H9 (cell line): ENCODE data around the gene HUWE1. TPM values are rescaled to one million over a fixed set of nuclear protein-coding genes. Genes with fewer than 3 reads are reported as not detected.
"Not testable (repeated sequence)": the region's sequence is repeated elsewhere in the genome, so short reads cannot be mapped to it uniquely, and the experiment has no call there.

ENCODE experiments used
- DNase-seq: peaks from one replicate; pipeline ENCODE4 v3.0.0-alpha.2; 2017
- H2AFZ ChIP-seq: one replicate; pipeline ENCODE4 v1.6.1; 2013; ENCODE audit warnings: mild to moderate bottlenecking, low read length, control low read depth, moderate library complexity
- H2AK5ac ChIP-seq: 2 replicates; pipeline ENCODE4 v1.6.1; 2013; ENCODE audit warnings: low read length, control low read depth, mixed read lengths; ENCODE audit not compliant: insufficient read length
- H2BK120ac ChIP-seq: one replicate; pipeline ENCODE4 v1.6.1; 2013; ENCODE audit warnings: low read depth, mild to moderate bottlenecking, low read length, control low read depth, inconsistent platforms; ENCODE audit not compliant: poor library complexity, severe bottlenecking
- H2BK12ac ChIP-seq: 2 replicates; pipeline ENCODE4 v1.6.1; 2013; ENCODE audit warnings: low read length, control low read depth, mixed read lengths, low read depth; ENCODE audit not compliant: insufficient read length
- H2BK15ac ChIP-seq: 2 replicates; pipeline ENCODE4 v1.6.1; 2013; ENCODE audit warnings: low read depth, low read length, control low read depth
- H2BK20ac ChIP-seq: one replicate; pipeline ENCODE4 v1.6.1; 2013; ENCODE audit warnings: low read depth, mild to moderate bottlenecking, low read length, control low read depth, inconsistent platforms; ENCODE audit not compliant: poor library complexity, severe bottlenecking
- H2BK5ac ChIP-seq: 2 replicates; pipeline ENCODE4 v1.6.1; 2013; ENCODE audit warnings: low read length, control low read depth, mixed read lengths; ENCODE audit not compliant: insufficient read length
- H3K14ac ChIP-seq: 2 replicates; pipeline ENCODE4 v1.6.1; 2013; ENCODE audit warnings: low read length, control low read depth; ENCODE audit not compliant: insufficient read depth
- H3K18ac ChIP-seq: 2 replicates; pipeline ENCODE4 v1.6.1; 2013; ENCODE audit warnings: low read depth, mild to moderate bottlenecking, mixed read lengths, low read length, control low read depth; ENCODE audit not compliant: insufficient read length
- H3K23ac ChIP-seq: 2 replicates; pipeline ENCODE4 v1.6.1; 2013; ENCODE audit warnings: low read length, control low read depth, mixed read lengths, low read depth; ENCODE audit not compliant: insufficient read length
- H3K23me2 ChIP-seq: 2 replicates; pipeline ENCODE4 v1.6.1; 2013; ENCODE audit warnings: low read depth, mild to moderate bottlenecking, mixed read lengths, low read length, control low read depth; ENCODE audit not compliant: insufficient read length, poor library complexity, severe bottlenecking
- H3K27ac ChIP-seq: 2 replicates; pipeline ENCODE4 v1.5.1; 2013; ENCODE audit warnings: low read length, control low read depth, mixed read lengths, low read depth; ENCODE audit not compliant: insufficient read length
- H3K27me3 ChIP-seq: 2 replicates; pipeline ENCODE4 v1.6.1; 2013; ENCODE audit warnings: low read length, control low read depth, inconsistent platforms; ENCODE audit not compliant: insufficient read depth
- H3K4ac ChIP-seq: 2 replicates; pipeline ENCODE4 v1.6.1; 2013; ENCODE audit warnings: low read depth, mild to moderate bottlenecking, control low read depth, inconsistent platforms, low read length, moderate library complexity
- H3K4me1 ChIP-seq: 2 replicates; pipeline ENCODE4 v1.6.1; 2013; ENCODE audit warnings: low read length, control low read depth, inconsistent platforms; ENCODE audit not compliant: insufficient read depth
- H3K4me2 ChIP-seq: 2 replicates; pipeline ENCODE4 v1.6.1; 2013; ENCODE audit warnings: low read length, control low read depth, mixed read lengths; ENCODE audit not compliant: insufficient read length, insufficient read depth
- H3K56ac ChIP-seq: 2 replicates; pipeline ENCODE4 v1.6.1; 2013; ENCODE audit warnings: low read depth, mild to moderate bottlenecking, mixed read lengths, low read length, control low read depth; ENCODE audit not compliant: insufficient read length
- H3K79me1 ChIP-seq: 2 replicates; pipeline ENCODE4 v1.6.1; 2013; ENCODE audit warnings: low read depth, mild to moderate bottlenecking, moderate library complexity, low read length, control low read depth, inconsistent platforms; ENCODE audit not compliant: insufficient read depth, poor library complexity, severe bottlenecking
- H3K79me2 ChIP-seq: 2 replicates; pipeline ENCODE4 v1.6.1; 2013; ENCODE audit warnings: low read length, control low read depth, inconsistent platforms; ENCODE audit not compliant: insufficient read depth
- H3K9ac ChIP-seq: 2 replicates; pipeline ENCODE4 v1.6.1; 2013; ENCODE audit warnings: low read length, control low read depth, mixed read lengths; ENCODE audit not compliant: insufficient read length; ENCODE audit errors: extremely low read depth
- H3K9me3 ChIP-seq: one replicate; pipeline ENCODE4 v1.6.1; 2013; ENCODE audit warnings: low read depth, low read length, inconsistent platforms; ENCODE audit not compliant: control insufficient read depth
- H3T11ph ChIP-seq: one replicate; pipeline ENCODE4 v1.6.1; 2013; ENCODE audit warnings: mild to moderate bottlenecking, low read length, control low read depth, inconsistent platforms
- H4K20me1 ChIP-seq: one replicate; pipeline ENCODE4 v1.6.1; 2013; ENCODE audit not compliant: control insufficient read depth, insufficient read length, insufficient read depth
- H4K5ac ChIP-seq: 2 replicates; pipeline ENCODE4 v1.6.1; 2013; ENCODE audit warnings: low read depth, mild to moderate bottlenecking, mixed read lengths, low read length, control low read depth; ENCODE audit not compliant: insufficient read length
- H4K8ac ChIP-seq: replicated peaks from 2 replicates; pipeline ENCODE4 v1.6.1; 2013; ENCODE audit warnings: low read length, control low read depth, mixed read lengths, low read depth; ENCODE audit not compliant: insufficient read length
- H4K91ac ChIP-seq: 2 replicates; pipeline ENCODE4 v1.6.1; 2013; ENCODE audit warnings: low read depth, mild to moderate bottlenecking, moderate library complexity, mixed read lengths, low read length, control low read depth; ENCODE audit not compliant: insufficient read length
- H3K27ac Mint-ChIP-seq, 3 experiments: 2 replicates in 2 of 3; 3 replicates in 1 of 3; pipeline ENCODE4 v1.8.0; 2020 to 2021; ENCODE audit warnings: mixed read lengths in 3 of 3, mild to moderate bottlenecking in 1 of 3, moderate library complexity in 1 of 3
- H3K27me3 Mint-ChIP-seq: 2 replicates; pipeline ENCODE4 v1.8.0; 2021; ENCODE audit warnings: low read depth, mild to moderate bottlenecking, moderate library complexity, mixed read lengths
- H3K36me3 Mint-ChIP-seq, 3 experiments: 2 replicates in 2 of 3; 3 replicates in 1 of 3; pipeline ENCODE4 v1.8.0; 2020 to 2021; ENCODE audit warnings: low read depth in 3 of 3, mixed read lengths in 3 of 3; ENCODE audit not compliant: insufficient read depth in 1 of 3
- H3K4me1 Mint-ChIP-seq, 2 experiments: 2 replicates each; pipeline ENCODE4 v1.8.0; 2020; ENCODE audit warnings: mixed read lengths in 2 of 2
- H3K4me3 Mint-ChIP-seq, 2 experiments: 2 replicates in 1 of 2; 3 replicates in 1 of 2; pipeline ENCODE4 v1.8.0; 2020 to 2021; ENCODE audit warnings: mild to moderate bottlenecking in 2 of 2, mixed read lengths in 2 of 2, moderate library complexity in 1 of 2
- H3K9me3 Mint-ChIP-seq, 2 experiments: 2 replicates in 1 of 2; 3 replicates in 1 of 2; pipeline ENCODE4 v1.8.0; 2020; ENCODE audit warnings: mild to moderate bottlenecking in 2 of 2, mixed read lengths in 2 of 2, moderate library complexity in 1 of 2
- WGBS: extraction: QIAGEN DNeasy Blood & Tissue Kit; methylation state at CpG from one replicate; pipeline ENCODE4 v1.1.7; 2013; ENCODE audit warnings: missing lambda C conversion rate, low lambda C conversion rate, mixed read lengths; ENCODE audit not compliant: insufficient read length; ENCODE audit errors: extremely low coverage; 5-methylcytosine and 5-hydroxymethylcytosine counted together
- total RNA-seq: library from RNA; stranded (reverse); gene quantifications from 2 replicates; pipeline ENCODE4 v1.2.1, GENCODE V29; 2021
- TF ChIP-seq, protein P1 (sequence below): fragments of 200-600 bp; sonication (generic); conservative IDR thresholded peaks from 3 replicates; pipeline ENCODE4 v1.8.0; 2021; ENCODE audit warnings: antibody characterized with exemption, mild to moderate bottlenecking

Gene HUWE1
- total RNA-seq, 1 experiment from 2014 or later: 230 TPM

DNA sequence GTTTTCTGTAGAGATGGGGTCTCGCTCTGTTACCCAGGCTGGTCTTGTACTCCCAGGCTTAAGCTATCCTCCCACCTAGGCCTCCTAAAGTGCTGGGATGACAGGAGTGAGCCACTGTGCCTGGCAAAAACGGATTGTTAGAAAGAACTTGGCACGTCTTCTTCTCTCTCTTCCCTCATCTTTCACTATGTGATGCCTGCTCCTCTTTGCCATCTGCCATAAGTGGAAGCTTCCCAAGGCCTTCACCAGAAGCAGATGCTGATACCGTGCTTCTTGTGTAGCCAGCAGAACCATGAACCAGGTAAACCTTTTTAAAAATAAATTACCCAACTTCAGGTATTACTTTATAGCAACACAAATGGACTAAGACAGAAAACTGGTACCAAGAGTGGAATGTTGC is 36.9 kb upstream of the HUWE1 start:
- Histone ChIP-seq H3K79me2 (no peaks in the 10 kb centered on the region), H3K23ac (no peak overlapping the region), H2BK5ac (no peak overlapping the region), H3K4ac (no peak overlapping the region), H3K9me3 (peaks cover 32% of the 10 kb centered on the region), H3K4me1 (no peaks in the 10 kb centered on the region), H3K9ac (no peak overlapping the region), H3K79me1 (no peaks in the 10 kb centered on the region), H2AFZ (no peak overlapping the region), H4K91ac (no peak overlapping the region), H2BK20ac (no peak overlapping the region), H4K8ac (no peak overlapping the region), H2BK120ac (no peak overlapping the region), H3K27me3 (no peaks in the 10 kb centered on the region), H3K27ac (no peak overlapping the region), H2BK15ac (no peak overlapping the region), H3K14ac (no peak overlapping the region), H3K4me2 (no peak overlapping the region), H3T11ph (no peak overlapping the region), H3K18ac (no peak overlapping the region), H2BK12ac (no peak overlapping the region), H3K56ac (no peak overlapping the region), H4K20me1 (no peaks in the 10 kb centered on the region), H4K5ac (no peak overlapping the region), H2AK5ac (no peak overlapping the region), H3K23me2 (no peaks in the 10 kb centered on the region)
- Mint-ChIP-seq H3K4me1 (no peaks in the 10 kb centered on the region), H3K4me3 (no peak overlapping the region), H3K9me3 (peaks cover 64 to 66% of the 10 kb centered on the region in 2 experiments), H3K27me3 (no peaks in the 10 kb centered on the region), H3K27ac (no peak overlapping the region), H3K36me3 (peaks cover 0 to 10% (median 3%) of the 10 kb centered on the region in 3 experiments; a peak in 5 of 7 replicates)
- WGBS: no CpG with 5 or more reads among the region's 4 CpGs
- TF ChIP-seq, protein P1, sequence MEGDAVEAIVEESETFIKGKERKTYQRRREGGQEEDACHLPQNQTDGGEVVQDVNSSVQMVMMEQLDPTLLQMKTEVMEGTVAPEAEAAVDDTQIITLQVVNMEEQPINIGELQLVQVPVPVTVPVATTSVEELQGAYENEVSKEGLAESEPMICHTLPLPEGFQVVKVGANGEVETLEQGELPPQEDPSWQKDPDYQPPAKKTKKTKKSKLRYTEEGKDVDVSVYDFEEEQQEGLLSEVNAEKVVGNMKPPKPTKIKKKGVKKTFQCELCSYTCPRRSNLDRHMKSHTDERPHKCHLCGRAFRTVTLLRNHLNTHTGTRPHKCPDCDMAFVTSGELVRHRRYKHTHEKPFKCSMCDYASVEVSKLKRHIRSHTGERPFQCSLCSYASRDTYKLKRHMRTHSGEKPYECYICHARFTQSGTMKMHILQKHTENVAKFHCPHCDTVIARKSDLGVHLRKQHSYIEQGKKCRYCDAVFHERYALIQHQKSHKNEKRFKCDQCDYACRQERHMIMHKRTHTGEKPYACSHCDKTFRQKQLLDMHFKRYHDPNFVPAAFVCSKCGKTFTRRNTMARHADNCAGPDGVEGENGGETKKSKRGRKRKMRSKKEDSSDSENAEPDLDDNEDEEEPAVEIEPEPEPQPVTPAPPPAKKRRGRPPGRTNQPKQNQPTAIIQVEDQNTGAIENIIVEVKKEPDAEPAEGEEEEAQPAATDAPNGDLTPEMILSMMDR: no peak
- no peak for DNase-seq

DNA sequence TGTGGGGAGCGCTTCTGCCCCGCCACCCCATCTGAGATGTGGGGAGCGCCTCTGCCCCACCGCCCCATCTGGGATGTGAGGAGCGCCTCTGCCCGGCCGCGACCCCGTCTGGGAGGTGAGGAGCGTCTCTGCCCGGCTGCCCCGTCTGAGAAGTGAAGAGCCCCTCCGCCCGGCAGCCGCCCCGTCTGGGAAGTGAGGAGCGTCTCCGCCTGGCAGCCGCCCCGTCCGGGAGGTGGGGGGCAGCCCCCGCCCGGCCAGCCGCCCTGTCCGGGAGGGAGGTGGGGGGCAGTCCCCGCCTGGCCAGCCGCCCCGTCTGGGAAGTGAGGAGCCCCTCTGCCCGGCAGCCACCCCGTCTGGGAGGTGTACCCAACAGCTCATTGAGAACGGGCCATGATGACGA is 35.1 kb upstream of the HUWE1 start:
- H2AK5ac ChIP-seq, H3K79me2 ChIP-seq, H3K4me1 Mint-ChIP-seq, H2BK12ac ChIP-seq, H2BK20ac ChIP-seq, H3K27me3 ChIP-seq, H4K5ac ChIP-seq, H3K27ac ChIP-seq, H3K27ac Mint-ChIP-seq, H3K27me3 Mint-ChIP-seq, H3K79me1 ChIP-seq, H4K20me1 ChIP-seq, H3T11ph ChIP-seq, H2BK15ac ChIP-seq, H3K56ac ChIP-seq, H3K23me2 ChIP-seq, H3K18ac ChIP-seq, H3K9ac ChIP-seq, H3K23ac ChIP-seq, H4K8ac ChIP-seq, H3K14ac ChIP-seq, H2AFZ ChIP-seq, H3K4ac ChIP-seq, H2BK5ac ChIP-seq, H2BK120ac ChIP-seq, H3K4me1 ChIP-seq, H3K36me3 Mint-ChIP-seq, DNase-seq, H3K4me3 Mint-ChIP-seq, H4K91ac ChIP-seq, H3K4me2 ChIP-seq: not testable (repeated sequence)
- H3K9me3 Mint-ChIP-seq: peaks cover 62 to 67% of the 10 kb centered on the region in 2 experiments
- no CpG with 5 or more reads among the region's 32 CpGs for WGBS
- peaks cover 50% of the 10 kb centered on the region for H3K9me3 ChIP-seq
